Measurements from ENCODE around the gene S100A11. TPM values are rescaled to one million over a fixed set of nuclear protein-coding genes. Genes with fewer than 3 reads are reported as not detected.
A peak's percentile ranks its signal among the peaks of the same experiment; 100 is the strongest.

S100A11 gene
- total and polyA plus RNA-seq, 9 of the 15 experiments (the other 6 are each of a cell fraction or from before 2014, with no cell fraction given), result 131 to 808 (median 235) TPM

GRCh38 chr1:152035539-152036266 is 1.1 kb downstream of the S100A11 start (continued):
- TF ChIP-seq UBTF (IDR thresholded peaks at IDR 0.05; ENCODE audit: borderline replicate concordance in 1 of 2, low read depth in 2 of 2, low read length in 2 of 2) (peak in 1 of 2 experiments; percentile 25; a peak in 1 of 4 replicates), ZNF512 (tag; IDR thresholded peaks at IDR 0.05) (0 out of 2 replicates have a peak, but pooled peaks have one; percentile 27), SIN3B (IDR thresholded peaks at IDR 0.05; ENCODE audit: low read depth) (no peak), ZNF77 (CRISPR knock-in tag; IDR thresholded peaks at IDR 0.05) (no peak), YY1 (IDR thresholded peaks at IDR 0.05; ENCODE audit: borderline replicate concordance in 1 of 3, control insufficient read depth in 1 of 3, extremely low read depth in 1 of 3, insufficient read depth in 3 of 3, insufficient read length in 1 of 3, insufficient replicate concordance in 2 of 3, low read depth in 1 of 3, low read length in 2 of 3) (peak in 1 of 3 experiments; percentile 63), TAF1 (IDR thresholded peaks at IDR 0.05; ENCODE audit: control insufficient read depth, extremely low read depth, insufficient read depth, low read length, severe bottlenecking) (peak; percentile 22), SIN3A (IDR thresholded peaks at IDR 0.05; ENCODE audit: borderline replicate concordance in 2 of 2, control insufficient read depth in 1 of 2, low read depth in 2 of 2, low read length in 2 of 2) (0 out of 4 replicates have a peak, but pooled peaks of 1 of the 2 experiments have one; percentile 4), ZNF124 (CRISPR knock-in tag; IDR thresholded peaks at IDR 0.05) (no peak), GTF2E2 (tag; IDR thresholded peaks at IDR 0.05) (0 out of 2 replicates have a peak, but pooled peaks have one; percentile 6), JUNB (CRISPR knock-in tag; conservative IDR thresholded peaks at IDR 0.05) (no peak), ZNF511 (CRISPR knock-in tag; IDR thresholded peaks at IDR 0.05) (no peak)
- TF ChIP-seq, protein P1, sequence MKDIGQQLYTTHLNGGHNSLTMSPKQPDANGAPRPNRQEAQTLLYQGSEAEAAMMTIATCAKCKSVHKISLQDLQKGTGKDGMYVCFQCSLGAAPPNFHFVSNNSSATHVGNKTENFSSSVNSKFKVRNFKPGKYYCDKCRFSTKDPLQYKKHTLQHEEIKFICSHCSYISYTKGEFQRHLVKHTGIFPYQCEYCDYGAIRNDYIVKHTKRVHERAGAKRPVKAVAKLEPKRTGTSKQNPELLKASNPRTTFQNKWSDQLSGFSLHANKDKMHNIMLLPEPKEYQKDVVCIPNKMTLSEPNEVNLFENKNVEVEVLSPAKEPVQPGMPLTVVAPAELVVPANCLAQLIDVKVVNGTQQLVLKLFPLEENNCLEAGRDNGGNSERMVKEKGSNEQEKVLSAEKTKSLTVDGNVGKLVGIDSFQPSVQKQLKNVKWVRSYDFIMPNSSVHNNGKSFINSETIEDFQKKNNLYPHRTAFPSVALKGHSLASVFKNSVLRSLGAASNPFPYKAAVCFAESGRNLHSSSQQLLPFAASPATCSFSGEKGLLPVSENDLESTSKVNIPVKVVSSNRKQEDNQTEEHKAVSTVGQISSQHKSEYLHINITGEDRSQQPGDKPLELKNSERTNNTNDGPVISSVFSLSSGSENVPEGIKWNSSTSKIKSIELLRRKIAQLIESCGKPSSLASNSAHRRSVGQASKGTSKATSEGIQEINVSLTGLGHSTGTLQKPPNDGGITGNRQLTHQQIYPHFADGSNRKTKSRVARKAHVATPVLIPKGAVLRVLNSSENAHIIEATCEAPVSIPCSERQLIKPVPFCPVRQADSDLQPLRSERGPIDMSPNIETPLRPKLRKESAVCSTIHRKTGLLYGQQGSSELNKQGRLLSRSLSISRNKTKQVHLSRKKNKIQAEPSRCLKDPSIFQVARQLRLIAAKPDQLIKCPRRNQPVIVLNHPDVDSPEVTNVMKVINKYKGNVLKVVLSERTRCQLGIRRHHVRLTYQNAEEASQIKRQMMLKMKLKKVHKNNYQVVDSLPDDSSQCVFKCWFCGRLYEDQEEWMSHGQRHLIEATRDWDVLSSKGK (CRISPR knock-in tag; IDR thresholded peaks at IDR 0.05), result no peak
- TF ChIP-seq, protein P2, sequence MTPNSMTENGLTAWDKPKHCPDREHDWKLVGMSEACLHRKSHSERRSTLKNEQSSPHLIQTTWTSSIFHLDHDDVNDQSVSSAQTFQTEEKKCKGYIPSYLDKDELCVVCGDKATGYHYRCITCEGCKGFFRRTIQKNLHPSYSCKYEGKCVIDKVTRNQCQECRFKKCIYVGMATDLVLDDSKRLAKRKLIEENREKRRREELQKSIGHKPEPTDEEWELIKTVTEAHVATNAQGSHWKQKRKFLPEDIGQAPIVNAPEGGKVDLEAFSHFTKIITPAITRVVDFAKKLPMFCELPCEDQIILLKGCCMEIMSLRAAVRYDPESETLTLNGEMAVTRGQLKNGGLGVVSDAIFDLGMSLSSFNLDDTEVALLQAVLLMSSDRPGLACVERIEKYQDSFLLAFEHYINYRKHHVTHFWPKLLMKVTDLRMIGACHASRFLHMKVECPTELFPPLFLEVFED (CRISPR knock-in tag; conservative IDR thresholded peaks at IDR 0.05), result no peak
